PC-3 (cell line): ENCODE data around the gene NMRAL1. TPM values are rescaled to one million over a fixed set of nuclear protein-coding genes. Genes with fewer than 3 reads are reported as not detected.

ENCODE experiments used
- ATAC-seq: fragments of 200-7000 bp; cut with Tn5 transposase; 2 replicates; pipeline ENCODE4 v1.9.1; 2020; ENCODE audit warnings: mild to moderate bottlenecking, moderate library complexity
- BruUV-seq: library from RNA; stranded (reverse); fragments of 400-500 nt; replicated peaks from 2 replicates; lab custom pipeline; 2021; lab: Mats Ljungman, UMichigan
- CTCF ChIA-PET: fragments of 300-600 bp; sonication (Branson Sonifier 250); formaldehyde crosslinking; loops from one replicate; lab custom pipeline; 2022; ENCODE audit warnings: antibody characterized with exemption; lab: Charles Lee
- POLR2A ChIA-PET: fragments of 300-600 bp; sonication (Branson Sonifier 250); formaldehyde crosslinking; loops from one replicate; lab custom pipeline; 2022; ENCODE audit warnings: antibody characterized with exemption; ENCODE audit not compliant: unreplicated experiment; lab: Charles Lee
- DNase-seq: peaks from one replicate; pipeline ENCODE4 v3.0.0-alpha.2; 2015
- H2AFZ ChIP-seq: fragments of 300-600 bp; sonication (generic); 2 replicates; pipeline ENCODE4 v1.6.0; 2016; ENCODE audit warnings: antibody characterized with exemption, low read length
- H3F3A ChIP-seq: fragments of 300-600 bp; sonication (generic); one replicate; pipeline ENCODE4 v1.6.0; 2017; ENCODE audit warnings: antibody characterized with exemption, low read length, control low read depth, mild to moderate bottlenecking; ENCODE audit not compliant: unreplicated experiment
- H3K27ac ChIP-seq: fragments of 300-600 bp; sonication (generic); 2 replicates; pipeline ENCODE4 v1.5.1; 2016; ENCODE audit warnings: mild to moderate bottlenecking, low read length
- H3K27me3 ChIP-seq: fragments of 300-600 bp; sonication (generic); 2 replicates; pipeline ENCODE4 v1.6.1; 2016; ENCODE audit warnings: low read length, mixed read lengths
- H3K36me3 ChIP-seq: fragments of 300-600 bp; sonication (generic); 2 replicates; pipeline ENCODE4 v1.6.1; 2016; ENCODE audit warnings: low read depth, mixed run types, low read length, mixed read lengths
- H3K4me1 ChIP-seq: fragments of 300-600 bp; sonication (generic); 2 replicates; pipeline ENCODE4 v1.5.1; 2016; ENCODE audit warnings: low read length; ENCODE audit not compliant: insufficient read depth
- H3K4me2 ChIP-seq: fragments of 300-600 bp; sonication (generic); 2 replicates; pipeline ENCODE4 v1.6.0; 2016; ENCODE audit warnings: low read length
- H3K4me3 ChIP-seq: fragments of 300-600 bp; sonication (generic); 2 replicates; pipeline ENCODE4 v1.5.1; 2016; ENCODE audit warnings: mild to moderate bottlenecking, low read length, mixed read lengths
- H3K79me2 ChIP-seq: fragments of 300-600 bp; sonication (generic); 2 replicates; pipeline ENCODE4 v1.6.1; 2017; ENCODE audit warnings: low read length, mixed read lengths
- H3K9ac ChIP-seq: fragments of 300-600 bp; sonication (generic); 2 replicates; pipeline ENCODE4 v1.6.0; 2016; ENCODE audit warnings: mild to moderate bottlenecking, low read length
- H3K9me2 ChIP-seq: fragments of 300-600 bp; sonication (generic); replicated peaks from 2 replicates; pipeline ENCODE4 v1.6.1; 2016; ENCODE audit warnings: mixed run types, low read length, mixed read lengths
- H3K9me3 ChIP-seq: fragments of 300-600 bp; sonication (generic); 2 replicates; pipeline ENCODE4 v1.6.1; 2016; ENCODE audit warnings: low read length, mixed read lengths
- H4K20me1 ChIP-seq: fragments of 300-600 bp; sonication (generic); 2 replicates; pipeline ENCODE4 v1.6.1; 2016; ENCODE audit warnings: low read length, mixed read lengths
- EZH2 ChIP-seq: fragments of 300-600 bp; sonication (generic); IDR thresholded peaks from one replicate; pipeline ENCODE4 v1.6.1; 2017; ENCODE audit warnings: antibody characterized with exemption, mild to moderate bottlenecking, low read length; ENCODE audit not compliant: unreplicated experiment
- EZH2phosphoT487 ChIP-seq: fragments of 300-600 bp; sonication (generic); IDR thresholded peaks from 2 replicates; pipeline ENCODE4 v1.6.1; 2018; ENCODE audit warnings: mild to moderate bottlenecking, antibody characterized with exemption, low read length, borderline replicate concordance
- intact Hi-C: fragments of 100-400 bp; cut with micrococcal nuclease; formaldehyde crosslinking; loops from 2 replicates; pipeline ENCODE4 v1.9.0; 2023
- total RNA-seq: library from RNA; depleted of rRNA; stranded (reverse); fragments of >200 nt; gene quantifications from 2 replicates; pipeline ENCODE4 v1.2.3, GENCODE V29; 2014
- TF ChIP-seq, protein P1 (sequence below): fragments of 300-600 bp; sonication (generic); conservative IDR thresholded peaks from 2 replicates; pipeline ENCODE4 v1.5.1; 2017; ENCODE audit warnings: antibody characterized with exemption, low read depth, mild to moderate bottlenecking, low read length

NMRAL1 gene
- total RNA-seq, 1 experiment from 2014 or later: 92.6 TPM

DNA sequence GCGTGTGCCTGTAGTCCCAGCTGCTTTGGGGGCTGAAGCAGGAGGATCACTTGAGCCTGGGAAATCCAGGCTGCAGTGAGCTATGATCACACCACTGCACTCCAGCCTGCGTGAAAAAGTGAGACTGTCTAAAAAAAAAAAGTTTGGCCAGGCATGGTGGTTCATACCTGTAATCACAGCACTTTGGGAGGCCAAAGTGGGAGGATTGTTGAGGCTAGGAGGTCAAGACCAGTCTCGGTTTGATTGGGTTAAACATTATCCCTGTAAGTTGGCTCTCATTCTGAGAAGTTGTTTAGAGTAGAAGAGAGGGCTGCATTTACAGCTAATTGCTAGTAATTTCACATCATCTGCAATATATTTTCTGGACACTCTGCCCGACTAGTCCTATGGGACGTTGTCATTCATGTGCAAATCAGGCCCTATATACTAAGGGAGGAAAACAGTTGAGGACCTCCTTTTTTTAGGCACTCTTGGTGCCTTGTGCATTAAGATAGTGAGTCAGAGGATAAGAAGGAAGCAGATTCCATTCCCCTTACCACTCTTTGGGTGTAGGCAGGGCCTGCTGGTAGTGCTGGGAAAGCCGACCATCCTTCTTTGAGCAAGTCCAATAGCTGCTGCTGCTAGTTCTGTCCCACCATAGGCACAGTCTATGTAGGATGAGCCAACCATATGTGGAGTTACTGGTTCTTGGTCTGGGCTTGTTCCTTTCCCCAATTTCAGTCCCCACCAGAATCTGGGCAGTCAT is 20.5 kb upstream of the NMRAL1 start:
- ChIA-PET POLR2A (no interaction called here), CTCF (no interaction called here)
- no peak for TF ChIP-seq EZH2phosphoT487
- TF ChIP-seq, protein P1, sequence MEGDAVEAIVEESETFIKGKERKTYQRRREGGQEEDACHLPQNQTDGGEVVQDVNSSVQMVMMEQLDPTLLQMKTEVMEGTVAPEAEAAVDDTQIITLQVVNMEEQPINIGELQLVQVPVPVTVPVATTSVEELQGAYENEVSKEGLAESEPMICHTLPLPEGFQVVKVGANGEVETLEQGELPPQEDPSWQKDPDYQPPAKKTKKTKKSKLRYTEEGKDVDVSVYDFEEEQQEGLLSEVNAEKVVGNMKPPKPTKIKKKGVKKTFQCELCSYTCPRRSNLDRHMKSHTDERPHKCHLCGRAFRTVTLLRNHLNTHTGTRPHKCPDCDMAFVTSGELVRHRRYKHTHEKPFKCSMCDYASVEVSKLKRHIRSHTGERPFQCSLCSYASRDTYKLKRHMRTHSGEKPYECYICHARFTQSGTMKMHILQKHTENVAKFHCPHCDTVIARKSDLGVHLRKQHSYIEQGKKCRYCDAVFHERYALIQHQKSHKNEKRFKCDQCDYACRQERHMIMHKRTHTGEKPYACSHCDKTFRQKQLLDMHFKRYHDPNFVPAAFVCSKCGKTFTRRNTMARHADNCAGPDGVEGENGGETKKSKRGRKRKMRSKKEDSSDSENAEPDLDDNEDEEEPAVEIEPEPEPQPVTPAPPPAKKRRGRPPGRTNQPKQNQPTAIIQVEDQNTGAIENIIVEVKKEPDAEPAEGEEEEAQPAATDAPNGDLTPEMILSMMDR: no peak
- no peak for TF ChIP-seq EZH2
- Histone ChIP-seq H3K9me3 (no peaks in the 10 kb centered on the region), H3K4me1 (peaks cover 38% of the 10 kb centered on the region), H3F3A (no peaks in the 10 kb centered on the region), H3K4me2 (peak overlapping the region; percentile 37; the same call in 1 of the 2 replicates), H3K4me3 (no peak overlapping the region), H3K36me3 (no peaks in the 10 kb centered on the region; the same call in none of the 2 replicates), H3K27me3 (no peaks in the 10 kb centered on the region), H4K20me1 (no peaks in the 10 kb centered on the region), H3K9me2 (no peaks in the 10 kb centered on the region), H3K79me2 (peaks cover 85% of the 10 kb centered on the region), H3K27ac (peak overlapping the region; percentile 10; the same call in 1 of the 2 replicates), H2AFZ (no peak overlapping the region), H3K9ac (no peak overlapping the region)
- BruUV-seq: no TSS peak
- peak; percentile 58 for DNase-seq
- intact Hi-C loops: no loop called here
- peak; percentile 53 for ATAC-seq

DNA sequence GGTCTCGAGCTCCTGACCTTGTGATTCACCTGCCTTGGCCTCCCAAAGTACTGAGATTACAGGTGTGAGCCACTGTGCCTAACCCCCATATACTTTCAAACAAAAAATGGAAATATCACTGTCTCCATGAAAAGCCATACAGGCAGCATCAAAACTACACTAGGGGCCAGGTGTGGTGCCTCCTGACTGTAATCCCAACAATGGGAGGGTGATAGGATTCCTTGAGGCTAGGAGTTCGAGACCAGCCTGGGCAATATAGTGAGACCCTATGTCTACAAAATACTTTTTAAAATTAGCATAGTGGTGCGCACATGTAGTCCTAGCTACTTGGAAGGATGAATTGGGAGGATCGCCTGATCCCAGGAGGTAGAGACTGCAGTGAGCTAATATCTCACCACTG is 17.5 kb upstream of the NMRAL1 start:
- ATAC-seq (no peak), DNase-seq (no peak)
- H3F3A ChIP-seq: peaks cover 6% of the 10 kb centered on the region
- H3K79me2 ChIP-seq: peaks cover 64% of the 10 kb centered on the region
- H2AFZ ChIP-seq: no peak overlapping the region
- TF ChIP-seq, protein P1: no peak
- TF ChIP-seq EZH2phosphoT487: no peak
- no peak for TF ChIP-seq EZH2
- no peak overlapping the region for H3K27ac ChIP-seq
- no peaks in the 10 kb centered on the region for H3K9me3 ChIP-seq
- H3K9ac ChIP-seq: no peak overlapping the region
- no peaks in the 10 kb centered on the region; the same call in 1 of the 2 replicates for H3K36me3 ChIP-seq
- H3K9me2 ChIP-seq: no peaks in the 10 kb centered on the region
- ChIA-PET CTCF (no interaction called here), POLR2A (no interaction called here)
- BruUV-seq: no TSS peak
- H3K4me1 ChIP-seq: peaks cover 40% of the 10 kb centered on the region
- H3K27me3 ChIP-seq: no peaks in the 10 kb centered on the region
- no peaks in the 10 kb centered on the region for H4K20me1 ChIP-seq
- intact Hi-C loops: no loop called here
- H3K4me2 ChIP-seq: no peak overlapping the region
- H3K4me3 ChIP-seq: no peak overlapping the region

DNA sequence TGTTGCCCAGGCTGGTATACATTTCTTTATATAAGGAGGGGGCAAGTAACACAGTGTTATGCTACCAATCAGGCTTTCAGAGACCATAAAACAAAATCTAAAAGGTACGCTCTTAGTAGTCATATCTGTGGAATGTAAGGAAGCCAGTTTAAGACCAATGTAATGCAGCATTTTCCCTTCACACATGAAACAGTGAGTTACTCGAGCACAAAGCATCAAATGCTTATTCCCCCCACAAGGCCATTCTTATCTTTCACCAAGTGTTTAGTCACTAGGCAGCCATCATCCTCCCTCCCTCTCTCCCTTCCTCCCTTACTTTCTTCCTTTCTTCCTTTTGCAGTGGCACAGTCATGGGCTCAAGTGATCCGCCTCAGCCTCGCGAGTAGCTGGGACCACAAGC is 14.6 kb upstream of the NMRAL1 start:
- H3K27me3 ChIP-seq: no peaks in the 10 kb centered on the region
- peak; percentile 78 for ATAC-seq
- BruUV-seq: no TSS peak
- H3K9me2 ChIP-seq: no peaks in the 10 kb centered on the region
- ChIA-PET CTCF (interaction anchor here (0.8 kb wide), 1 partner anchor 12 kb away, joined by 3 read pairs; no protein-coding TSS in a partner anchor), POLR2A (no interaction called here)
- H3K4me2 ChIP-seq: no peak overlapping the region
- peak; percentile 63 for DNase-seq
- H3K36me3 ChIP-seq: peaks cover 3% of the 10 kb centered on the region
- H3K9ac ChIP-seq: no peak overlapping the region
- peaks cover 56% of the 10 kb centered on the region for H3K79me2 ChIP-seq
- no peaks in the 10 kb centered on the region for H4K20me1 ChIP-seq
- peaks cover 6% of the 10 kb centered on the region for H3F3A ChIP-seq
- no peak overlapping the region for H2AFZ ChIP-seq
- peaks cover 18% of the 10 kb centered on the region for H3K4me1 ChIP-seq
- no peaks in the 10 kb centered on the region for H3K9me3 ChIP-seq
- H3K4me3 ChIP-seq: no peak overlapping the region
- H3K27ac ChIP-seq: 0 out of 2 replicates have a peak overlapping the region, but pooled peaks have one; percentile 7
- no peak for TF ChIP-seq EZH2phosphoT487
- no peak for TF ChIP-seq EZH2
- TF ChIP-seq, protein P1: no peak
- intact Hi-C loops: no loop called here
